Lower leg skin (tissue), 4 donors: ENCODE measurements around the gene SRRM5. TPM values are rescaled to one million over a fixed set of nuclear protein-coding genes. Genes with fewer than 3 reads are reported as not detected.
"Not testable (repeated sequence)": the region's sequence is repeated elsewhere in the genome, so short reads cannot be mapped to it uniquely, and the experiment has no call there.

Experiments used
- DNase-seq, 2 donors: peaks; one replicate each; pipeline ENCODE4 v3.0.0-alpha.2; 2019; ENCODE audit warnings: low spot score in 2 of 2
- H3K4me3 ChIP-seq: fragments of 200-600 bp; sonication (generic); 2 replicates; pipeline ENCODE4 v1.5.1; 2017; ENCODE audit warnings: mild to moderate bottlenecking, low read depth; ENCODE audit not compliant: poor library complexity, severe bottlenecking
- POLR2A ChIP-seq, 2 donors: fragments of 450-650 bp; IDR thresholded peaks; one replicate each; pipeline ENCODE4 v1.6.1; 2016 to 2017; ENCODE audit warnings: antibody characterized with exemption in 2 of 2, mild to moderate bottlenecking in 1 of 2, moderate library complexity in 1 of 2
- WGBS, 2 donors: methylation state at CpG; one replicate each; pipeline ENCODE4 v1.1.5; 2018; 5-methylcytosine and 5-hydroxymethylcytosine counted together
- intact Hi-C: fragments of 100-400 bp; cut with DNase I; formaldehyde crosslinking; loops from one replicate; pipeline ENCODE4 v1.15.0; 2023; ENCODE audit warnings: low total_unique reads
- total RNA-seq, 4 donors: library from RNA; depleted of rRNA; stranded (reverse); fragments of >200 nt; gene quantifications; one replicate each; pipeline ENCODE4 v1.1.0, GENCODE V29; 2016
- TF ChIP-seq, protein P1 (sequence below), 3 donors: fragments of 450-650 bp; IDR thresholded peaks; one replicate each; pipeline ENCODE4 v1.5.1; 2016; ENCODE audit warnings: antibody characterized with exemption in 3 of 3, mild to moderate bottlenecking in 3 of 3, moderate library complexity in 2 of 3

SRRM5 gene
- total RNA-seq, 4 donors from 2014 or later, result 0.15 to 0.27 (median 0.17) TPM

DNA sequence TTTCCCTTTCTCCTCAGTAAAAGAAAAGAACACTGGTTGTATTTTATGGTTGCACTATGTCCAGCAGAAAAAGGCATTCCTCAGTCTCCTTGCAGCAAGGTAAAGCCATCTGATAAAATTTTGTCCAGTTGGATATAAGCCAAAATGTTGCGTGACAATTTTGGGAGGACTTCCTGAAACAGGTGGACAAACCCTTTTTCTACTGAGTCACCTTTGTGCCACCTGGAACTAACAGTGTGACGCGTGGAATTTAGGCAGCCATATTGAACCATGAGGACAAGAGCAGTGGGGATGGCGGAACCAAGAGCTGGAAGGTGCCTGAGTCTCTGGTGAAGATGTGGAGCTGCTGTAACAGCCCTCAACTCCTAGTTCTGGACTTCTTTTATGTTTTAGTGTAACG, 19.6 kb downstream of the SRRM5 start:
- whole genome bisulfite sequencing, 2 donors, result 89 to 92% methylated on average over 5 of the region's 5 CpGs
- intact Hi-C loops, result no loop called here
- H3K4me3 ChIP-seq, result no peak overlapping the region
- no peak for TF ChIP-seq POLR2A (IDR thresholded peaks at IDR 0.05)
- TF ChIP-seq, protein P1, sequence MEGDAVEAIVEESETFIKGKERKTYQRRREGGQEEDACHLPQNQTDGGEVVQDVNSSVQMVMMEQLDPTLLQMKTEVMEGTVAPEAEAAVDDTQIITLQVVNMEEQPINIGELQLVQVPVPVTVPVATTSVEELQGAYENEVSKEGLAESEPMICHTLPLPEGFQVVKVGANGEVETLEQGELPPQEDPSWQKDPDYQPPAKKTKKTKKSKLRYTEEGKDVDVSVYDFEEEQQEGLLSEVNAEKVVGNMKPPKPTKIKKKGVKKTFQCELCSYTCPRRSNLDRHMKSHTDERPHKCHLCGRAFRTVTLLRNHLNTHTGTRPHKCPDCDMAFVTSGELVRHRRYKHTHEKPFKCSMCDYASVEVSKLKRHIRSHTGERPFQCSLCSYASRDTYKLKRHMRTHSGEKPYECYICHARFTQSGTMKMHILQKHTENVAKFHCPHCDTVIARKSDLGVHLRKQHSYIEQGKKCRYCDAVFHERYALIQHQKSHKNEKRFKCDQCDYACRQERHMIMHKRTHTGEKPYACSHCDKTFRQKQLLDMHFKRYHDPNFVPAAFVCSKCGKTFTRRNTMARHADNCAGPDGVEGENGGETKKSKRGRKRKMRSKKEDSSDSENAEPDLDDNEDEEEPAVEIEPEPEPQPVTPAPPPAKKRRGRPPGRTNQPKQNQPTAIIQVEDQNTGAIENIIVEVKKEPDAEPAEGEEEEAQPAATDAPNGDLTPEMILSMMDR (IDR thresholded peaks at IDR 0.05), result no peak
- DNase-seq, result no peak

DNA sequence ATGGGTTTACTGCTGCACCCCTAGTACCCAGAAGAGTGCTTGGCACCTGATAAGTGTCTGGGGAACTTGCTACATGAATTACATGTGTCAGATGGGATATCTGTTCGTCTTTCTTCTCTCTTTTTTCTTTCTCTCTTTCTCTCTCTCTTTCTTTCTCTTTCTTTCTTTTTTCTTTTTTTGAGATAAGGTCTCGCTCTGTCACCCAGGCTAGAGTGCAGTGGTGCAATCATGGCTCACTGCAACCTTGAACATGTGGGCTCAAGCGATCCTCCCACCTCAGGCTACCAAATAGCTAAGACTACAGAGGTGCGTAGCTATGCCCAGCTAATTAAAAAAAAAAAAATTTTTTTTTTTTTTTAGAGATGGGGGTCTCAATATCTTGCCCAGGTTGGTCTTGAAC, 21.6 kb downstream of the SRRM5 start:
- H3K4me3 ChIP-seq, result no peak overlapping the region
- intact Hi-C loops, result no loop called here
- 70 to 85% methylated on average over 4 of the region's 4 CpGs for WGBS, 2 donors
- no peak for TF ChIP-seq POLR2A (IDR thresholded peaks at IDR 0.05)
- TF ChIP-seq, protein P1 (IDR thresholded peaks at IDR 0.05), result no peak
- DNase-seq, result no peak

DNA sequence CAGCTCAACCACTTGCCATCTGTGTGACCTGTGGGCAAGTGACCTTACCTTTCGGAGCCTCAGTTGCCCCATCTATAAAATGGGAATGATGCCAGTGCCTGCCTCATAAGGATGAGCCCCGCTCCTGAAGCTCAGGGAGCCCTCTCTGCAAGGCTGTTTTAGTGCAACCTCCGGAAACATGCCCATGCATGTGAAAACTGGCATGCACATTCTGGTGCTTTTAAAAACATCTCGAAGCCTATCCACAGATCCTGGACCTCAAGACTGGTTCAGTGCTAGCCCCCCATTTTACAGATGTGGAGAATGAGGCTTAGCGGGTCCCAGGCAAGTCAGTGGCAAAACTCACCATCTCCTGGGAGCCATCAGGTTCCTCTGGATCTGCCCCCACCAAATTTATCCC, 22.2 kb downstream of the SRRM5 start:
- WGBS, 2 donors, result 43 to 44% methylated on average over 5 of the region's 5 CpGs
- TF ChIP-seq, protein P1 (IDR thresholded peaks at IDR 0.05), result no peak
- no peak for TF ChIP-seq POLR2A (IDR thresholded peaks at IDR 0.05)
- DNase-seq, result no peak
- no peak overlapping the region for H3K4me3 ChIP-seq
- intact Hi-C loops, result no loop called here

DNA sequence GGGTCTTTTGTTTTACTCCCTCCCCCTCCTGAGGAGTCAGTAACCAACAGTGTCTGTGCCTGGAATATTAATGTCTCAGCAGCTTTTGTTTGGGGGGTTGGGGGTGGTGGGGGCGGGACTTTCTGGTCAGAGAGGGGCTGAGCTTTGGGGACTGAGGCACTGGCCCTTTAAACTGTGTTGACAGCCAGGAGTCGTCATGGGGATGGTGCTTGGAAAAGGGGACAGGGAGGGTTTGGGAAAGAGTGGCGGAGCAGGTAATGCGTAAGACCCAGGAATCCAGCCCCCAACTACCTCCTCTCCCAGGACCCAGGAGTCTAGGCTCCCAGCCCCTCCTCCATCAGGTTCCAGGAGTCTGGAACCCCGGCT, 22.6 kb downstream of the SRRM5 start:
- intact Hi-C loops, result no loop called here
- TF ChIP-seq POLR2A (IDR thresholded peaks at IDR 0.05), result no peak
- TF ChIP-seq, protein P1 (IDR thresholded peaks at IDR 0.05), result no peak
- no peak for DNase-seq
- no peak overlapping the region for H3K4me3 ChIP-seq
- 26 to 28% methylated on average over 5 of the region's 5 CpGs for WGBS, 2 donors

DNA sequence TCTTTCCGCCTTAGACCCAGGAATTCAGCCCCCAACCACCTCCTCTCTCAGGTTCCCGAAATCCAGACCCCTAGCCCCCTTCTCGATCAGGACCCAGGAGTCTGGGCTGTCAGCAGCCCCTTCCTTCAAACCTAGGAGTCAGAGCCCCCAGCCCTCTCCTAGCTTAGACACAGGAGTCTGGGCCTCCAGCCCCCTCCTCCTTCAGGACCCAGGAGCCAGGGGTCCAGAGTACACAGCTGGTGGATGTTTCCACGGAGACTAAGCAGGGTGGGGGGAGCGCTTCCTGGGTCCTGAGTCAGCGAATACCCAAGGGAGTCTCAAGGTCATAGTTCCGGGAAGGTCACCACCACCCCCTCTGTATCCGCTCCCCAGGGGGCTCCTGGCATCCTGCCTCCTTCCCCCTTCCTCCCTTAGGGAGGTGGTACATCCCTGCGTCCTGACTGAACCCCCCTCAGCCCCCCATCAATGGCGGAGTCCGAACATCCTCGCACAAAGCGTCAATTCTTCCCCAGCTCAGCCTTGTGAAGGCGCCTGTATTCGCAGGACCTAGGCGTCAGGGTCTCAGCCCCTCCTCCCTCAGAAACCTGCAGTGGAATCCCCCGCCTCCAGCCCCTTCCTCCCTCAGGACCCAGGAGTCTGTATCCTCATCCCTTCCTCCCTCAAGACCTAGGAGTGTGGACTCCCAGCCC, 23.1 kb downstream of the SRRM5 start:
- intact Hi-C loops, result no loop called here
- TF ChIP-seq, protein P1 (IDR thresholded peaks at IDR 0.05), result no peak
- no peak for TF ChIP-seq POLR2A (IDR thresholded peaks at IDR 0.05)
- no peak for DNase-seq

DNA sequence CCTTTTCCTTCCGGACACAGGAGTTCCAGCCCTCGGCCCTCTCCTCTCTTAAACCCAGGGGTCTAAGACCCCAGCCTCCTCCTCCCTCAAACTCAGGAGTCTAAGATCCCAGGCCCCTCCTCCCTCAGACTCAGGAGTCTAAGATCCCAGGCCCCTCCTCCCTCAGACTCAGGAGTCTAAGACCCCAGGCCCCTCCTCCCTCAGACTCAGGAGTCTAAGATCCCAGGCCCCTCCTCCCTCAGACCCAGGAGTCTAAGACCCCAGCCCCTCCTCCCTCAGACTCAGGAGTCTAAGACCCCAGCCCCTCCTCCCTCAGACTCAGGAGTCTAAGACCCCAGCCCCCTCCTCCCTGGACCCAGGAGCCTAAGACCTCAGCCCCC, 23.7 kb downstream of the SRRM5 start:
- H3K4me3 ChIP-seq, DNase-seq, intact Hi-C loops: not testable (repeated sequence)
- 58 to 67% methylated on average over 2 of the region's 2 CpGs for WGBS, 2 donors

More for the DNA sequence above, 23.1 kb downstream of the SRRM5 start:
- no peak overlapping the region for H3K4me3 ChIP-seq
- WGBS, 2 donors, result 45 to 47% methylated on average over 17 of the region's 17 CpGs
